ENCODE measurements around the gene ATP2C2. TPM values are rescaled to one million over a fixed set of nuclear protein-coding genes. Genes with fewer than 3 reads are reported as not detected.

ATP2C2 gene
- total RNA-seq, 1 donor from 2014 or later = not detected

GRCh38 chr16:84378567-84378966 lies 10.2 kb downstream of the ATP2C2 start:
- Histone ChIP-seq H3K4me3 (no peak overlapping the region), H3K4me1 (peaks cover 4% of the 10 kb centered on the region), H4K20me1 (ENCODE audit: low read depth) (no peaks in the 10 kb centered on the region), H3K9me3 (ENCODE audit: low read depth) (no peaks in the 10 kb centered on the region), H3K4me2 (no peak overlapping the region), H3K27ac (no peak overlapping the region), H3K79me2 (ENCODE audit: low read depth) (no peaks in the 10 kb centered on the region), H3K27me3 (no peaks in the 10 kb centered on the region), H3F3A (ENCODE audit: low read depth) (no peaks in the 10 kb centered on the region), H2AFZ (replicated peaks) (no peak overlapping the region), H3K9ac (no peak overlapping the region), H3K36me3 (no peaks in the 10 kb centered on the region)
- Mint-ChIP-seq H3K27me3 (ENCODE audit: insufficient read depth, low read depth) (peaks cover 15% of the 10 kb centered on the region), H3K4me3 (no peak overlapping the region), H3K36me3 (no peaks in the 10 kb centered on the region), H3K4me1 (peaks cover 15% of the 10 kb centered on the region), H3K27ac (no peak overlapping the region), H3K9me3 (no peaks in the 10 kb centered on the region)
- no peak for TF ChIP-seq EZH2phosphoT487 (IDR thresholded peaks at IDR 0.05)
- DNase-seq (ENCODE audit: low spot score) = no peak

- Mint-ChIP-seq H3K36me3 (no peaks in the 10 kb centered on the region), H3K9me3 (peaks cover 2% of the 10 kb centered on the region), H3K27ac (no peak overlapping the region), H3K27me3 (ENCODE audit: insufficient read depth, low read depth) (peaks cover 13% of the 10 kb centered on the region), H3K4me3 (no peak overlapping the region), H3K4me1 (peaks cover 13% of the 10 kb centered on the region)
- Histone ChIP-seq H3K36me3 (no peaks in the 10 kb centered on the region), H4K20me1 (ENCODE audit: low read depth) (no peaks in the 10 kb centered on the region), H3K9ac (no peak overlapping the region), H3K4me1 (peaks cover 4% of the 10 kb centered on the region), H3K79me2 (ENCODE audit: low read depth) (no peaks in the 10 kb centered on the region), H2AFZ (replicated peaks) (no peak overlapping the region), H3F3A (ENCODE audit: low read depth) (no peaks in the 10 kb centered on the region), H3K27me3 (no peaks in the 10 kb centered on the region), H3K9me3 (ENCODE audit: low read depth) (no peaks in the 10 kb centered on the region), H3K27ac (no peak overlapping the region), H3K4me2 (no peak overlapping the region), H3K4me3 (no peak overlapping the region)
- TF ChIP-seq EZH2 (IDR thresholded peaks at IDR 0.05) (no peak), CTCF (IDR thresholded peaks at IDR 0.05) (no peak), EZH2phosphoT487 (IDR thresholded peaks at IDR 0.05) (no peak)
- no peak for DNase-seq (ENCODE audit: low spot score)
Observed at GRCh38 chr16:84379008-84379708, 10.8 kb downstream of the ATP2C2 start.

GRCh38 chr16:84379709-84380362 lies 11.5 kb downstream of the ATP2C2 start:
- Histone ChIP-seq H3K27ac (no peak overlapping the region), H3K4me3 (no peak overlapping the region), H3K9ac (no peak overlapping the region), H3K9me3 (ENCODE audit: low read depth) (no peaks in the 10 kb centered on the region), H3K27me3 (no peaks in the 10 kb centered on the region), H3K79me2 (ENCODE audit: low read depth) (no peaks in the 10 kb centered on the region), H3K4me2 (no peak overlapping the region), H3F3A (ENCODE audit: low read depth) (no peaks in the 10 kb centered on the region), H3K4me1 (peaks cover 4% of the 10 kb centered on the region), H4K20me1 (ENCODE audit: low read depth) (no peaks in the 10 kb centered on the region), H2AFZ (replicated peaks) (no peak overlapping the region), H3K36me3 (no peaks in the 10 kb centered on the region)
- Mint-ChIP-seq H3K27me3 (ENCODE audit: insufficient read depth, low read depth) (peaks cover 13% of the 10 kb centered on the region), H3K27ac (no peak overlapping the region), H3K4me1 (peaks cover 11% of the 10 kb centered on the region), H3K36me3 (no peaks in the 10 kb centered on the region), H3K9me3 (peaks cover 7% of the 10 kb centered on the region), H3K4me3 (no peak overlapping the region)
- TF ChIP-seq CTCF (IDR thresholded peaks at IDR 0.05) (no peak), EZH2 (IDR thresholded peaks at IDR 0.05) (no peak), EZH2phosphoT487 (IDR thresholded peaks at IDR 0.05) (no peak)
- no peak for DNase-seq (ENCODE audit: low spot score)

GRCh38 chr16:84380405-84380804 lies 12.1 kb downstream of the ATP2C2 start:
- Mint-ChIP-seq H3K4me3 (no peak overlapping the region), H3K27me3 (ENCODE audit: insufficient read depth, low read depth) (peaks cover 14% of the 10 kb centered on the region), H3K36me3 (no peaks in the 10 kb centered on the region), H3K4me1 (peaks cover 11% of the 10 kb centered on the region), H3K27ac (no peak overlapping the region), H3K9me3 (peaks cover 13% of the 10 kb centered on the region)
- no peaks in the 10 kb centered on the region for H3K36me3 ChIP-seq
- no peak overlapping the region for H3K27ac ChIP-seq
- no peak overlapping the region for H3K9ac ChIP-seq
- H2AFZ ChIP-seq (replicated peaks) = no peak overlapping the region
- peaks cover 4% of the 10 kb centered on the region for H3K4me1 ChIP-seq
- no peaks in the 10 kb centered on the region for H4K20me1 ChIP-seq (ENCODE audit: low read depth)
- H3F3A ChIP-seq (ENCODE audit: low read depth) = no peaks in the 10 kb centered on the region
- no peak for TF ChIP-seq EZH2phosphoT487 (IDR thresholded peaks at IDR 0.05)
- TF ChIP-seq CTCF (IDR thresholded peaks at IDR 0.05) = no peak
- no peak for TF ChIP-seq EZH2 (IDR thresholded peaks at IDR 0.05)
- H3K4me3 ChIP-seq = no peak overlapping the region
- no peaks in the 10 kb centered on the region for H3K27me3 ChIP-seq
- no peak for DNase-seq (ENCODE audit: low spot score)
- H3K79me2 ChIP-seq (ENCODE audit: low read depth) = no peaks in the 10 kb centered on the region
- no peak overlapping the region for H3K4me2 ChIP-seq
- no peaks in the 10 kb centered on the region for H3K9me3 ChIP-seq (ENCODE audit: low read depth)

Measured in neural progenitor cell (in vitro differentiated cells).